Cardiac atrium fibroblast (primary cell): Measurements from ENCODE around the gene PROSER1. TPM values are rescaled to one million over a fixed set of nuclear protein-coding genes. Genes with fewer than 3 reads are reported as not detected.

ENCODE experiments used
- total RNA-seq: library from RNA; depleted of rRNA; stranded (reverse); fragments of >200 nt; gene quantifications from 2 replicates; pipeline ENCODE4 v1.2.3, GENCODE V29; 2015

The PROSER1 gene
- total RNA-seq = 4.5 and 8.1 TPM in 2 replicates

GRCh38 chr13:39037880-39038568 is at the start of gene PROSER1, which contains the start of gene NHLRC3:
PROSER1 (minus strand) TSS chr13:39038089; CDS start chr13:39037242, 847 bp downstream.
NHLRC3 (plus strand) TSS chr13:39038456; CDS start chr13:39038640, 184 bp downstream.

GRCh38 chr13:38990693-38991092 is 47.2 kb downstream of the PROSER1 start, which contains the start of gene STOML3:
STOML3 (minus strand) TSS chr13:38990831; CDS start chr13:38990721, 110 bp downstream.

Other genes starting within 250 kb of the PROSER1 start
- not detected in 2 replicates for gene STOML3, start 47.3 kb downstream of the PROSER1 start, total RNA-seq
- gene NHLRC3, start 367 bp upstream of the PROSER1 start, total RNA-seq = 2.6 and 5.4 TPM in 2 replicates